ENCODE measurements around the gene FANCI. TPM values are rescaled to one million over a fixed set of nuclear protein-coding genes. Genes with fewer than 3 reads are reported as not detected.

Gene FANCI
- total RNA-seq, 1 experiment from 2014 or later = 49.5 TPM

- BruUV-seq (replicated peaks) = no TSS peak
- Histone ChIP-seq H3K4me2 (ENCODE audit: low read length) (no peak overlapping the region), H3K27me3 (ENCODE audit: low read length) (no peaks in the 10 kb centered on the region), H3K4me1 (ENCODE audit: insufficient read depth, low read length) (no peaks in the 10 kb centered on the region), H4K20me1 (ENCODE audit: low read length) (0 out of 2 replicates have a peak, but pooled peaks cover 9% of the 10 kb centered on the region), H3F3A (ENCODE audit: low read length, unreplicated experiment) (no peaks in the 10 kb centered on the region), H2AFZ (ENCODE audit: low read length) (no peak overlapping the region), H3K36me3 (ENCODE audit: low read depth, low read length) (peaks cover 82% of the 10 kb centered on the region), H3K9me2 (replicated peaks; ENCODE audit: low read length) (no peaks in the 10 kb centered on the region), H3K27ac (ENCODE audit: low read length) (no peak overlapping the region), H3K9ac (ENCODE audit: low read length) (no peak overlapping the region), H3K4me3 (ENCODE audit: low read length) (no peak overlapping the region), H3K79me2 (ENCODE audit: low read length) (0 out of 2 replicates have a peak, but pooled peaks cover 5% of the 10 kb centered on the region), H3K9me3 (ENCODE audit: low read length) (no peaks in the 10 kb centered on the region)
- TF ChIP-seq EZH2 (IDR thresholded peaks at IDR 0.05; ENCODE audit: low read length, unreplicated experiment) (no peak), EZH2phosphoT487 (IDR thresholded peaks at IDR 0.05; ENCODE audit: borderline replicate concordance, low read length) (no peak), CTCF (conservative IDR thresholded peaks at IDR 0.05; ENCODE audit: low read depth, low read length) (no peak)
- DNase-seq = no peak
- POLR2A ChIA-PET (ENCODE audit: unreplicated experiment) = no interaction called here
- ATAC-seq = no peak
- intact Hi-C loops (cut with micrococcal nuclease) = no loop called here
- CTCF ChIA-PET = no interaction called here
Observed at GRCh38 chr15:89323825-89324224, 80.0 kb downstream of the FANCI start.

GRCh38 chr15:89325039-89325803 is 81.4 kb downstream of the FANCI start:
- no peak for ATAC-seq
- no peak overlapping the region for H3K4me2 ChIP-seq (ENCODE audit: low read length)
- H3K79me2 ChIP-seq (ENCODE audit: low read length) = peaks cover 16% of the 10 kb centered on the region
- H2AFZ ChIP-seq (ENCODE audit: low read length) = no peak overlapping the region
- intact Hi-C loops (cut with micrococcal nuclease) = no loop called here
- POLR2A ChIA-PET (ENCODE audit: unreplicated experiment) = no interaction called here
- TF ChIP-seq CTCF (conservative IDR thresholded peaks at IDR 0.05; ENCODE audit: low read depth, low read length) (no peak), EZH2 (IDR thresholded peaks at IDR 0.05; ENCODE audit: low read length, unreplicated experiment) (no peak), EZH2phosphoT487 (IDR thresholded peaks at IDR 0.05; ENCODE audit: borderline replicate concordance, low read length) (no peak)
- BruUV-seq (replicated peaks) = no TSS peak
- CTCF ChIA-PET = interaction anchor here (0.7 kb wide), 1 partner anchor 214 kb away, joined by 3 read pairs; no protein-coding TSS in a partner anchor
- no peak overlapping the region for H3K9ac ChIP-seq (ENCODE audit: low read length)
- no peaks in the 10 kb centered on the region for H3K9me3 ChIP-seq (ENCODE audit: low read length)
- no peaks in the 10 kb centered on the region for H3F3A ChIP-seq (ENCODE audit: low read length, unreplicated experiment)
- H3K9me2 ChIP-seq (replicated peaks; ENCODE audit: low read length) = no peaks in the 10 kb centered on the region
- H3K27ac ChIP-seq (ENCODE audit: low read length) = no peak overlapping the region
- no peak overlapping the region for H3K4me3 ChIP-seq (ENCODE audit: low read length)
- no peaks in the 10 kb centered on the region for H3K4me1 ChIP-seq (ENCODE audit: insufficient read depth, low read length)
- peaks cover 19% of the 10 kb centered on the region; the same call in 1 of the 2 replicates for H4K20me1 ChIP-seq (ENCODE audit: low read length)
- no peaks in the 10 kb centered on the region for H3K27me3 ChIP-seq (ENCODE audit: low read length)
- no peak for DNase-seq
- H3K36me3 ChIP-seq (ENCODE audit: low read depth, low read length) = peaks cover 82% of the 10 kb centered on the region

- CTCF ChIA-PET = no interaction called here
- peaks cover under 1% of the 10 kb centered on the region; the same call in 1 of the 2 replicates for H3K4me1 ChIP-seq (ENCODE audit: insufficient read depth, low read length)
- no peak overlapping the region for H3K27ac ChIP-seq (ENCODE audit: low read length)
- H3K4me2 ChIP-seq (ENCODE audit: low read length) = no peak overlapping the region
- no peak for TF ChIP-seq EZH2phosphoT487 (IDR thresholded peaks at IDR 0.05; ENCODE audit: borderline replicate concordance, low read length)
- no peak for TF ChIP-seq EZH2 (IDR thresholded peaks at IDR 0.05; ENCODE audit: low read length, unreplicated experiment)
- no peak; the same call in 1 of the 2 replicates for TF ChIP-seq CTCF (conservative IDR thresholded peaks at IDR 0.05; ENCODE audit: low read depth, low read length)
- peaks cover 29% of the 10 kb centered on the region for H4K20me1 ChIP-seq (ENCODE audit: low read length)
- no peak for DNase-seq
- H2AFZ ChIP-seq (ENCODE audit: low read length) = no peak overlapping the region
- no peak overlapping the region for H3K9ac ChIP-seq (ENCODE audit: low read length)
- H3K27me3 ChIP-seq (ENCODE audit: low read length) = no peaks in the 10 kb centered on the region
- H3K79me2 ChIP-seq (ENCODE audit: low read length) = peaks cover 27% of the 10 kb centered on the region
- H3F3A ChIP-seq (ENCODE audit: low read length, unreplicated experiment) = no peaks in the 10 kb centered on the region
- no peak for ATAC-seq
- no TSS peak for BruUV-seq (replicated peaks)
- H3K9me2 ChIP-seq (replicated peaks; ENCODE audit: low read length) = no peaks in the 10 kb centered on the region
- POLR2A ChIA-PET (ENCODE audit: unreplicated experiment) = no interaction called here
- H3K36me3 ChIP-seq (ENCODE audit: low read depth, low read length) = peaks cover 81% of the 10 kb centered on the region
- no peaks in the 10 kb centered on the region for H3K9me3 ChIP-seq (ENCODE audit: low read length)
- intact Hi-C loops (cut with micrococcal nuclease) = no loop called here
- no peak overlapping the region for H3K4me3 ChIP-seq (ENCODE audit: low read length)
Observed at GRCh38 chr15:89326316-89326715, 82.5 kb downstream of the FANCI start.

Measured in PC-3 (cell line).